Effector memory CD4-positive, alpha-beta T cell (primary cell): ENCODE measurements around the gene LCE1D.

Source experiments
- DNase-seq, 3 donors: peaks; one replicate each; pipeline ENCODE4 v3.0.0-alpha.2; 2020
- H3K27ac ChIP-seq: 2 replicates; pipeline ENCODE4 v1.7.0; 2013; ENCODE audit warnings: mild to moderate bottlenecking, low read length, moderate library complexity; ENCODE audit not compliant: insufficient read depth, poor library complexity, severe bottlenecking
- H3K27me3 ChIP-seq: replicated peaks from 2 replicates; pipeline ENCODE4 v1.7.0; 2013; ENCODE audit warnings: mild to moderate bottlenecking, low read length; ENCODE audit not compliant: insufficient read depth, control insufficient read depth, poor library complexity, severe bottlenecking
- H3K36me3 ChIP-seq: 2 replicates; pipeline ENCODE4 v1.7.0; 2013; ENCODE audit warnings: mild to moderate bottlenecking, low read length, moderate library complexity; ENCODE audit not compliant: control insufficient read depth, insufficient read depth
- H3K4me1 ChIP-seq: 2 replicates; pipeline ENCODE4 v1.7.0; 2013; ENCODE audit warnings: low read length, mild to moderate bottlenecking; ENCODE audit not compliant: control insufficient read depth, insufficient read depth, poor library complexity, severe bottlenecking
- H3K4me3 ChIP-seq: 2 replicates; pipeline ENCODE4 v1.7.0; 2013; ENCODE audit warnings: low read length, low read depth, mild to moderate bottlenecking; ENCODE audit not compliant: insufficient read depth, poor library complexity, severe bottlenecking
- H3K9me3 ChIP-seq: 2 replicates; pipeline ENCODE4 v1.7.0; 2013; ENCODE audit warnings: mild to moderate bottlenecking, low read length, moderate library complexity; ENCODE audit not compliant: control insufficient read depth

LCE1D gene

GRCh38 chr1:152811050-152811449 is 14.5 kb downstream of the LCE1D start:
- H3K9me3 ChIP-seq, result no peaks in the 10 kb centered on the region
- no peak overlapping the region for H3K4me3 ChIP-seq
- DNase-seq, result no peak
- H3K27ac ChIP-seq, result no peak overlapping the region
- no peaks in the 10 kb centered on the region for H3K36me3 ChIP-seq
- no peaks in the 10 kb centered on the region for H3K27me3 ChIP-seq
- H3K4me1 ChIP-seq, result no peaks in the 10 kb centered on the region

DNA sequence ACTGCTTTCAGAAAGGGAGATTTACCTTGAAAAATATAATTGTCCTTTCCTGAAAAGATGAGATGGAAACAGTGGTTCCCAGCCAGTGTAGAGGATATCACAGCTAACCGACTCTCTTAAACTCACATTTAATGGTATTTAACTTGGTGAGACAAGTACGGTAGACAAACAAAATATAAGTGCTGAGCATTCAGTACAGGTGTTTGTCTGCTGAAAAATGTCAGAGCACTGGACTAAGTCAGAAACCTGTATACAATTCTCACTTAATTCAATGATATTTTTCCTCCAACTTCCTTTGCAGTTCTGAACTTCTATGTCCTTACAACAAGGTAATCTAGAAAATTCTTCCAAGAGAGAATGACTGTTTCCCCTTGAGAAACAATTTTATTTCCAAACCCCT is 15.2 kb downstream of the LCE1D start, which contains the start of gene LCE1B:
Gene LCE1B (plus strand): TSS at position 301 of the 400 bp plus-strand sequence. CDS start 476 bp downstream, outside the sequence.
- Histone ChIP-seq H3K27me3 (no peaks in the 10 kb centered on the region), H3K4me3 (no peak within 1 kb of the TSS), H3K36me3 (no peaks in the 10 kb centered on the region), H3K9me3 (no peaks in the 10 kb centered on the region), H3K4me1 (no peaks in the 10 kb centered on the region), H3K27ac (no peak within 1 kb of the TSS)
- no peak for DNase-seq

DNA sequence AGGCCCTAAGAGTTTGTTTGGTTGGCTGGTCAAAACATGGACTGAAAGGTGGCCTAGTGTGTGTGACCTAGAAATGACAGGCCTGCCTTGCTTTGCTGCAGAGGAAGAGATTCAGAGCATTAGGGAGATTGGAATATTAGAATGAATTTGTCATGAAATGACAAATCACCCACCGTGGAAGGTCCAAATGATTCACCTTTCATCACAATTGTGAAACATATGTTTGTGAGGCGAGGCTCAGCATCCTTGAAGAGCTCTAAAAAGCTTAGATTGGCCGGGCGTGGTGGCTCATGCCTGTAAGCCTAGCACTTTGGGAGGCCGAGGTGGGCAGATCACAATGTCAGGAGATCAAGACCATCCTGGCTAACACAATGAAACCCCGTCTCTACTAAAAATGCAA is 20.8 kb downstream of the LCE1D start:
- DNase-seq, result no peak
- Histone ChIP-seq H3K36me3 (no peaks in the 10 kb centered on the region), H3K27ac (no peak overlapping the region), H3K27me3 (no peaks in the 10 kb centered on the region), H3K4me1 (no peaks in the 10 kb centered on the region), H3K9me3 (no peaks in the 10 kb centered on the region), H3K4me3 (no peak overlapping the region)

- Histone ChIP-seq H3K36me3 (no peaks in the 10 kb centered on the region), H3K9me3 (no peaks in the 10 kb centered on the region), H3K4me1 (no peaks in the 10 kb centered on the region), H3K27ac (no peak overlapping the region), H3K4me3 (no peak overlapping the region), H3K27me3 (no peaks in the 10 kb centered on the region)
- no peak for DNase-seq
Measured at GRCh38 chr1:152823294-152823693, 26.8 kb downstream of the LCE1D start.

GRCh38 chr1:152824964-152825363 is 28.4 kb downstream of the LCE1D start:
- Histone ChIP-seq H3K4me1 (no peaks in the 10 kb centered on the region), H3K9me3 (no peaks in the 10 kb centered on the region), H3K27me3 (no peaks in the 10 kb centered on the region), H3K36me3 (no peaks in the 10 kb centered on the region), H3K27ac (no peak overlapping the region), H3K4me3 (no peak overlapping the region)
- no peak for DNase-seq

- no peak for DNase-seq
- no peak within 1 kb of the TSS for H3K27ac ChIP-seq
- H3K27me3 ChIP-seq, result peaks cover 3% of the 10 kb centered on the region
- H3K4me1 ChIP-seq, result no peaks in the 10 kb centered on the region
- H3K9me3 ChIP-seq, result no peaks in the 10 kb centered on the region
- no peaks in the 10 kb centered on the region for H3K36me3 ChIP-seq
- no peak within 1 kb of the TSS for H3K4me3 ChIP-seq
Measured at GRCh38 chr1:152827173-152827572, 30.7 kb downstream of the LCE1D start, which contains the start of gene LCE1A. Gene LCE1A (plus strand): TSS chr1:152827473. CDS start chr1:152827473, 0 bp downstream.

- no peaks in the 10 kb centered on the region for H3K36me3 ChIP-seq
- H3K27ac ChIP-seq, result no peak overlapping the region
- H3K4me3 ChIP-seq, result no peak overlapping the region
- H3K27me3 ChIP-seq, result no peaks in the 10 kb centered on the region
- H3K9me3 ChIP-seq, result no peaks in the 10 kb centered on the region
- DNase-seq, result no peak
- no peaks in the 10 kb centered on the region for H3K4me1 ChIP-seq
Measured at GRCh38 chr1:152836870-152837269, 40.3 kb downstream of the LCE1D start.

DNA sequence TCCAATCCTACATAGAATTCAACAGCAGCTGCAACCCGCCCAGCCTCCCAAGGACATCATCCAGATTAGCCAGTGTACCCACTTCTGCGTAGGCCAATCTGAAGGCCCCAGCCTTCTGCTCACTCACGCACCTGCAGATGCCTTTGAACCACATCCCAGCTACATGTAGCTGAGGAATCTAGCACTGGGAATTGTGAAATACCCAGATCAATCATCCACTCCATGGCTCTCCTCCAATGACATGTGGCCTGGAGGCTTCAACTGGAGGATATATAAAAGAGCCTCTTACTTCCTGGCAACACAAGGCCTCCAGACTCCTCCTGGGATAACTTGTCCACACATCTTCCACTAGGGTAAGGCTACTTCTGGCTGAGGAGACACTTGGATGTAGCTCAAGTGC is 46.0 kb downstream of the LCE1D start, which contains the start of gene LCE6A:
Gene LCE6A (plus strand): TSS at position 301 of the 400 bp plus-strand sequence. CDS start 665 bp downstream, outside the sequence.
- no peak within 1 kb of the TSS for H3K4me3 ChIP-seq
- no peaks in the 10 kb centered on the region for H3K4me1 ChIP-seq
- no peak for DNase-seq
- no peaks in the 10 kb centered on the region for H3K9me3 ChIP-seq
- H3K36me3 ChIP-seq, result no peaks in the 10 kb centered on the region
- H3K27me3 ChIP-seq, result no peaks in the 10 kb centered on the region
- H3K27ac ChIP-seq, result no peak within 1 kb of the TSS
